ENCODE measurements around the gene TMEM176B.

The TMEM176B gene

GRCh38 chr7:150799741-150800580 is at the start of gene TMEM176B:
Gene TMEM176B, minus strand, starts transcription at chr7:150800364. Its CDS starts 3,795 bp downstream, at chr7:150796569.
- in situ Hi-C loops (cut with HindIII; ENCODE audit: low pct_ligation_motif_present, low pct_unique_long_range_greater_than_20kb, low sequenced_read_pairs), result no loop called here
- DNase-seq, result no peak

GRCh38 chr7:150849204-150849775 is 49.1 kb upstream of the TMEM176B start:
- DNase-seq, result no peak
- in situ Hi-C loops (cut with HindIII; ENCODE audit: low pct_ligation_motif_present, low pct_unique_long_range_greater_than_20kb, low sequenced_read_pairs), result no loop called here

- DNase-seq, result no peak
- in situ Hi-C loops (cut with HindIII; ENCODE audit: low pct_ligation_motif_present, low pct_unique_long_range_greater_than_20kb, low sequenced_read_pairs), result no loop called here
These were observed 48.5 kb upstream of the TMEM176B start for GRCh38 chr7:150848561-150849115.

GRCh38 chr7:150848111-150848510 is 47.9 kb upstream of the TMEM176B start:
- in situ Hi-C loops (cut with HindIII; ENCODE audit: low pct_ligation_motif_present, low pct_unique_long_range_greater_than_20kb, low sequenced_read_pairs), result no loop called here
- no peak for DNase-seq

GRCh38 chr7:150847536-150847935 is 47.4 kb upstream of the TMEM176B start:
- no peak for DNase-seq
- in situ Hi-C loops (cut with HindIII; ENCODE audit: low pct_ligation_motif_present, low pct_unique_long_range_greater_than_20kb, low sequenced_read_pairs), result no loop called here

GRCh38 chr7:150846291-150847115 is 46.3 kb upstream of the TMEM176B start:
- in situ Hi-C loops (cut with HindIII; ENCODE audit: low pct_ligation_motif_present, low pct_unique_long_range_greater_than_20kb, low sequenced_read_pairs), result no loop called here
- no peak for DNase-seq

- no peak for DNase-seq
- in situ Hi-C loops (cut with HindIII; ENCODE audit: low pct_ligation_motif_present, low pct_unique_long_range_greater_than_20kb, low sequenced_read_pairs), result no loop called here
These were observed 45.3 kb upstream of the TMEM176B start for GRCh38 chr7:150845421-150845861.

- in situ Hi-C loops (cut with HindIII; ENCODE audit: low pct_ligation_motif_present, low pct_unique_long_range_greater_than_20kb, low sequenced_read_pairs), result no loop called here
- no peak for DNase-seq
These were observed 42.6 kb upstream of the TMEM176B start for GRCh38 chr7:150842716-150843115.

- in situ Hi-C loops (cut with HindIII; ENCODE audit: low pct_ligation_motif_present, low pct_unique_long_range_greater_than_20kb, low sequenced_read_pairs), result no loop called here
- DNase-seq, result no peak
These were observed 41.9 kb upstream of the TMEM176B start for GRCh38 chr7:150842018-150842417.

GRCh38 chr7:150838965-150839650 is 38.9 kb upstream of the TMEM176B start:
- in situ Hi-C loops (cut with HindIII; ENCODE audit: low pct_ligation_motif_present, low pct_unique_long_range_greater_than_20kb, low sequenced_read_pairs), result no loop called here
- no peak for DNase-seq

GRCh38 chr7:150835702-150836280 is 35.6 kb upstream of the TMEM176B start:
- in situ Hi-C loops (cut with HindIII; ENCODE audit: low pct_ligation_motif_present, low pct_unique_long_range_greater_than_20kb, low sequenced_read_pairs), result no loop called here
- no peak for DNase-seq

GRCh38 chr7:150835019-150835418 is 34.9 kb upstream of the TMEM176B start:
- no peak for DNase-seq
- in situ Hi-C loops (cut with HindIII; ENCODE audit: low pct_ligation_motif_present, low pct_unique_long_range_greater_than_20kb, low sequenced_read_pairs), result no loop called here

GRCh38 chr7:150831851-150832250 is 31.7 kb upstream of the TMEM176B start:
- in situ Hi-C loops (cut with HindIII; ENCODE audit: low pct_ligation_motif_present, low pct_unique_long_range_greater_than_20kb, low sequenced_read_pairs), result no loop called here
- no peak for DNase-seq

- no peak for DNase-seq
- in situ Hi-C loops (cut with HindIII; ENCODE audit: low pct_ligation_motif_present, low pct_unique_long_range_greater_than_20kb, low sequenced_read_pairs), result no loop called here
These were observed 30.8 kb upstream of the TMEM176B start for GRCh38 chr7:150830937-150831336.

GRCh38 chr7:150829426-150829825 is 29.3 kb upstream of the TMEM176B start:
- no peak for DNase-seq

GRCh38 chr7:150828384-150828783 is 28.2 kb upstream of the TMEM176B start:
- in situ Hi-C loops (cut with HindIII; ENCODE audit: low pct_ligation_motif_present, low pct_unique_long_range_greater_than_20kb, low sequenced_read_pairs), result no loop called here
- DNase-seq, result no peak

More at GRCh38 chr7:150829426-150829825, 29.3 kb upstream of the TMEM176B start:
- in situ Hi-C loops (cut with HindIII; ENCODE audit: low pct_ligation_motif_present, low pct_unique_long_range_greater_than_20kb, low sequenced_read_pairs), result no loop called here

GRCh38 chr7:150826061-150826849 is 26.1 kb upstream of the TMEM176B start:
- in situ Hi-C loops (cut with HindIII; ENCODE audit: low pct_ligation_motif_present, low pct_unique_long_range_greater_than_20kb, low sequenced_read_pairs), result no loop called here
- DNase-seq, result no peak

All from ACHN (cell line).